ENCODE results near the gene TLN1. TPM values are rescaled to one million over a fixed set of nuclear protein-coding genes. Genes with fewer than 3 reads are reported as not detected.

The TLN1 gene
- total and polyA plus RNA-seq, 2 donors (not counting 1 experiment from before 2014, with no cell fraction given) = 102 to 280 TPM

- ATAC-seq (ENCODE audit: low read depth) = no peak
- CTCF ChIA-PET = interaction anchor here (0.9 to 8.8 kb wide), 6 partner anchors 13 to 88 kb away, joined by 3 to 140 read pairs (median 3); partner anchors contain the start of genes ARHGEF39, CCDC107 and RMRP
- no peak overlapping the region for H3K27ac Mint-ChIP-seq
- Histone ChIP-seq H3K4me3 (ENCODE audit: control extremely low read depth in 1 of 5, extremely low read depth in 1 of 5, insufficient read depth in 1 of 5, low read depth in 2 of 5, low read length in 4 of 5) (no peak overlapping the region), H3K4me2 (replicated peaks; ENCODE audit: low read depth, low read length, poor library complexity, severe bottlenecking) (no peak overlapping the region), H3K27me3 (replicated peaks in 1 of 4; ENCODE audit: control extremely low read depth in 1 of 4, control insufficient read depth in 3 of 4, insufficient read depth in 4 of 4, low read length in 3 of 4) (no peaks in the 10 kb centered on the region), H4K20me1 (ENCODE audit: control insufficient read depth, insufficient read depth, low read length, poor library complexity, severe bottlenecking) (peaks cover 16% of the 10 kb centered on the region), H3K27ac (ENCODE audit: low read length in 2 of 2) (no peak overlapping the region), H3K36me3 (replicated peaks in 1 of 2; ENCODE audit: control extremely low read depth in 1 of 2, control insufficient read depth in 1 of 2, extremely low read depth in 1 of 2, insufficient read depth in 2 of 2, low read length in 1 of 2) (peaks cover 4 to 96% of the 10 kb centered on the region in 2 experiments), H2AFZ (ENCODE audit: insufficient read depth, low read depth, low read length, poor library complexity, severe bottlenecking) (no peak overlapping the region), H3K9ac (ENCODE audit: low read length) (no peak overlapping the region), H3K9me3 (ENCODE audit: control extremely low read depth in 1 of 3, control insufficient read depth in 2 of 3, insufficient read depth in 1 of 3, low read length in 2 of 3) (no peaks in the 10 kb centered on the region), H3K79me2 (ENCODE audit: control insufficient read depth, insufficient read depth, low read length) (no peaks in the 10 kb centered on the region), H3K4me1 (ENCODE audit: control insufficient read depth in 2 of 2, insufficient read depth in 2 of 2, low read length in 2 of 2) (peaks cover 0 to 7% of the 10 kb centered on the region in 2 donors)
- H3K4me3 Mint-ChIP-seq = no peak overlapping the region
- no peaks in the 10 kb centered on the region for H3K27me3 Mint-ChIP-seq
- POLR2A ChIA-PET = no interaction called here
- no peak for DNase-seq
- intact Hi-C loops (cut with micrococcal nuclease) = no loop called here
- TF ChIP-seq EZH2 (IDR thresholded peaks at IDR 0.05; ENCODE audit: borderline replicate concordance, insufficient read depth, low read depth, low read length, poor library complexity, severe bottlenecking) = no peak
- TF ChIP-seq, protein P1, sequence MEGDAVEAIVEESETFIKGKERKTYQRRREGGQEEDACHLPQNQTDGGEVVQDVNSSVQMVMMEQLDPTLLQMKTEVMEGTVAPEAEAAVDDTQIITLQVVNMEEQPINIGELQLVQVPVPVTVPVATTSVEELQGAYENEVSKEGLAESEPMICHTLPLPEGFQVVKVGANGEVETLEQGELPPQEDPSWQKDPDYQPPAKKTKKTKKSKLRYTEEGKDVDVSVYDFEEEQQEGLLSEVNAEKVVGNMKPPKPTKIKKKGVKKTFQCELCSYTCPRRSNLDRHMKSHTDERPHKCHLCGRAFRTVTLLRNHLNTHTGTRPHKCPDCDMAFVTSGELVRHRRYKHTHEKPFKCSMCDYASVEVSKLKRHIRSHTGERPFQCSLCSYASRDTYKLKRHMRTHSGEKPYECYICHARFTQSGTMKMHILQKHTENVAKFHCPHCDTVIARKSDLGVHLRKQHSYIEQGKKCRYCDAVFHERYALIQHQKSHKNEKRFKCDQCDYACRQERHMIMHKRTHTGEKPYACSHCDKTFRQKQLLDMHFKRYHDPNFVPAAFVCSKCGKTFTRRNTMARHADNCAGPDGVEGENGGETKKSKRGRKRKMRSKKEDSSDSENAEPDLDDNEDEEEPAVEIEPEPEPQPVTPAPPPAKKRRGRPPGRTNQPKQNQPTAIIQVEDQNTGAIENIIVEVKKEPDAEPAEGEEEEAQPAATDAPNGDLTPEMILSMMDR (IDR thresholded peaks at IDR 0.05) = no peak
- no peaks in the 10 kb centered on the region for H3K9me3 Mint-ChIP-seq (ENCODE audit: insufficient read depth)
- H3K4me1 Mint-ChIP-seq = peaks cover 8% of the 10 kb centered on the region
Measured at GRCh38 chr9:35700942-35701341, 31.1 kb downstream of the TLN1 start.

DNA sequence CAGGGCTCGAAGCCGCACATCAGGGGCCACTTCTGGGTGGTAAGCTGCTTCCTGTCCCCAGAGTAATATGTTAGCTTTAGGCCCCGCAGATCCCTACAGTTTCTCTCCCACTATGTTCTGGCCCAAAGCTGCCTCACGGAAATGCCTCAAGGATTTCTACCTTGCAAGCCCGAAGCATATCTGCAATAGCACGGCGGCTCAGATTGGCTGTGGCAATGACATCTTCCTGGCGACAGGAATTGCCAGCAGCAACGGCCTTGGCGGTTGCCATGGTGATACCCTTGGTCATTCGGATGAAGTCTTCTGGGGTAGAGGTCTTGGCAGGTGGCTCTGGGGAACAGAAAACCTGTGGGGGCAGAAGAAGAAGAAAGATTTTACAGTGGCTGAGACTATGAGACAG is 32.0 kb downstream of the TLN1 start:
- TF ChIP-seq, protein P1 (IDR thresholded peaks at IDR 0.05) = no peak
- TF ChIP-seq EZH2 (IDR thresholded peaks at IDR 0.05; ENCODE audit: borderline replicate concordance, insufficient read depth, low read depth, low read length, poor library complexity, severe bottlenecking) = no peak
- Histone ChIP-seq H3K9ac (ENCODE audit: low read length) (no peak overlapping the region), H3K4me2 (replicated peaks; ENCODE audit: low read depth, low read length, poor library complexity, severe bottlenecking) (no peak overlapping the region), H3K36me3 (replicated peaks in 1 of 2; ENCODE audit: control extremely low read depth in 1 of 2, control insufficient read depth in 1 of 2, extremely low read depth in 1 of 2, insufficient read depth in 2 of 2, low read length in 1 of 2) (peaks cover 4 to 90% of the 10 kb centered on the region in 2 experiments), H3K27ac (ENCODE audit: low read length in 2 of 2) (no peak overlapping the region), H3K27me3 (replicated peaks in 1 of 4; ENCODE audit: control extremely low read depth in 1 of 4, control insufficient read depth in 3 of 4, insufficient read depth in 4 of 4, low read length in 3 of 4) (no peaks in the 10 kb centered on the region), H3K4me3 (ENCODE audit: control extremely low read depth in 1 of 5, extremely low read depth in 1 of 5, insufficient read depth in 1 of 5, low read depth in 2 of 5, low read length in 4 of 5) (no peak overlapping the region), H3K4me1 (ENCODE audit: control insufficient read depth in 2 of 2, insufficient read depth in 2 of 2, low read length in 2 of 2) (peaks cover 0 to 7% of the 10 kb centered on the region in 2 donors), H3K9me3 (ENCODE audit: control extremely low read depth in 1 of 3, control insufficient read depth in 2 of 3, insufficient read depth in 1 of 3, low read length in 2 of 3) (no peaks in the 10 kb centered on the region), H4K20me1 (ENCODE audit: control insufficient read depth, insufficient read depth, low read length, poor library complexity, severe bottlenecking) (peaks cover 8% of the 10 kb centered on the region), H2AFZ (ENCODE audit: insufficient read depth, low read depth, low read length, poor library complexity, severe bottlenecking) (no peak overlapping the region), H3K79me2 (ENCODE audit: control insufficient read depth, insufficient read depth, low read length) (no peaks in the 10 kb centered on the region)
- Mint-ChIP-seq H3K27me3 (no peaks in the 10 kb centered on the region), H3K4me3 (no peak overlapping the region), H3K4me1 (peaks cover 8% of the 10 kb centered on the region), H3K27ac (no peak overlapping the region), H3K9me3 (ENCODE audit: insufficient read depth) (no peaks in the 10 kb centered on the region)
- ChIA-PET POLR2A (no interaction called here), CTCF (interaction anchor here (7.9 to 8.8 kb wide), 2 partner anchors 29 to 39 kb away, joined by 115 to 140 read pairs; partner anchors contain the start of genes ARHGEF39, CCDC107, CREB3 and RMRP)
- DNase-seq (no peak), ATAC-seq (ENCODE audit: low read depth) (no peak)
- intact Hi-C loops (cut with micrococcal nuclease) = no loop called here
- WGBS (ENCODE audit: insufficient coverage) = 100% methylated on average over 11 of the region's 11 CpGs
